Mammary epithelial cell (primary cell): ENCODE data around the gene HDHD2.

ENCODE experiments used
- CTCF ChIP-seq, 2 donors: IDR thresholded peaks in 1 of 2; conservative IDR thresholded peaks in 1 of 2; 2 replicates each; pipeline ENCODE4 v1.5.1; 2011 to 2012; ENCODE audit warnings: inconsistent platforms in 2 of 2, low read length in 2 of 2, mild to moderate bottlenecking in 2 of 2, control low read depth in 1 of 2, low read depth in 1 of 2; ENCODE audit not compliant: insufficient read depth in 1 of 2; ENCODE audit errors: extremely low read depth in 1 of 2
- EZH2 ChIP-seq: IDR thresholded peaks from 2 replicates; pipeline ENCODE4 v1.6.1; 2012; ENCODE audit warnings: low read length, inconsistent platforms, borderline replicate concordance

GRCh38 chr18:47175283-47175897, 25.1 kb upstream of the HDHD2 start:
- TF ChIP-seq EZH2 (no peak), CTCF (conservative IDR thresholded peaks at IDR 0.05 in 1 of 2, IDR thresholded peaks at IDR 0.05 in 1 of 2; ENCODE audit: extremely low read depth in 1 of 2, insufficient read depth in 1 of 2, low read depth in 1 of 2, low read length in 2 of 2) (no peak)
